Measurements from ENCODE around the gene DUOXA2.

DUOXA2 gene

GRCh38 chr15:45136378-45136764, 22.2 kb downstream of the DUOXA2 start:
- H3K9me3 ChIP-seq (ENCODE audit: low read length): no peaks in the 10 kb centered on the region
- no peaks in the 10 kb centered on the region for H3F3A ChIP-seq (ENCODE audit: insufficient read depth, low read length)
- H3K9ac ChIP-seq (ENCODE audit: low read length): no peak overlapping the region
- H3K36me3 ChIP-seq (ENCODE audit: insufficient read depth, low read length): no peaks in the 10 kb centered on the region
- H4K20me1 ChIP-seq (ENCODE audit: insufficient read depth, low read length): no peaks in the 10 kb centered on the region
- no peak overlapping the region for H3K4me3 ChIP-seq (ENCODE audit: low read depth, low read length, poor library complexity, severe bottlenecking)
- TF ChIP-seq CTCF (IDR thresholded peaks at IDR 0.05; ENCODE audit: low read length) (peak; percentile 39; the same call in 1 of the 2 replicates), EZH2 (IDR thresholded peaks at IDR 0.05; ENCODE audit: borderline replicate concordance, low read length) (no peak)
- no peak overlapping the region for H2AFZ ChIP-seq (ENCODE audit: low read length)
- H3K27me3 ChIP-seq (ENCODE audit: insufficient read depth, low read length): peaks cover 4% of the 10 kb centered on the region; the same call in 1 of the 2 replicates
- H3K4me2 ChIP-seq (ENCODE audit: low read length): no peak overlapping the region
- no peaks in the 10 kb centered on the region for H3K9me2 ChIP-seq (ENCODE audit: low read depth, low read length)
- no peaks in the 10 kb centered on the region for H3K4me1 ChIP-seq (ENCODE audit: insufficient read depth, low read length, severe bottlenecking)
- H3K27ac ChIP-seq (ENCODE audit: low read depth, low read length, poor library complexity, severe bottlenecking): no peak overlapping the region
- H3K79me2 ChIP-seq (ENCODE audit: insufficient read depth, low read length): no peaks in the 10 kb centered on the region

GRCh38 chr15:45137703-45138102, 23.6 kb downstream of the DUOXA2 start:
- Histone ChIP-seq H3K79me2 (ENCODE audit: insufficient read depth, low read length) (no peaks in the 10 kb centered on the region), H3K4me3 (ENCODE audit: low read depth, low read length, poor library complexity, severe bottlenecking) (no peak overlapping the region), H3K27me3 (ENCODE audit: insufficient read depth, low read length) (peaks cover 4% of the 10 kb centered on the region; the same call in 1 of the 2 replicates), H3K36me3 (ENCODE audit: insufficient read depth, low read length) (no peaks in the 10 kb centered on the region), H3K4me1 (ENCODE audit: insufficient read depth, low read length, severe bottlenecking) (no peaks in the 10 kb centered on the region), H3K9ac (ENCODE audit: low read length) (no peak overlapping the region), H3K4me2 (ENCODE audit: low read length) (no peak overlapping the region), H3K27ac (ENCODE audit: low read depth, low read length, poor library complexity, severe bottlenecking) (no peak overlapping the region), H3K9me2 (ENCODE audit: low read depth, low read length) (no peaks in the 10 kb centered on the region), H3K9me3 (ENCODE audit: low read length) (no peaks in the 10 kb centered on the region), H2AFZ (ENCODE audit: low read length) (no peak overlapping the region), H3F3A (ENCODE audit: insufficient read depth, low read length) (no peaks in the 10 kb centered on the region), H4K20me1 (ENCODE audit: insufficient read depth, low read length) (no peaks in the 10 kb centered on the region)
- no peak for TF ChIP-seq CTCF (IDR thresholded peaks at IDR 0.05; ENCODE audit: low read length)
- TF ChIP-seq EZH2 (IDR thresholded peaks at IDR 0.05; ENCODE audit: borderline replicate concordance, low read length): no peak

- H3F3A ChIP-seq (ENCODE audit: insufficient read depth, low read length): no peaks in the 10 kb centered on the region
- no peaks in the 10 kb centered on the region for H3K9me2 ChIP-seq (ENCODE audit: low read depth, low read length)
- no peak overlapping the region for H3K27ac ChIP-seq (ENCODE audit: low read depth, low read length, poor library complexity, severe bottlenecking)
- H3K79me2 ChIP-seq (ENCODE audit: insufficient read depth, low read length): no peaks in the 10 kb centered on the region
- no peak overlapping the region for H2AFZ ChIP-seq (ENCODE audit: low read length)
- H3K27me3 ChIP-seq (ENCODE audit: insufficient read depth, low read length): peaks cover 4% of the 10 kb centered on the region; the same call in 1 of the 2 replicates
- H3K4me3 ChIP-seq (ENCODE audit: low read depth, low read length, poor library complexity, severe bottlenecking): no peak overlapping the region
- no peaks in the 10 kb centered on the region for H3K9me3 ChIP-seq (ENCODE audit: low read length)
- no peaks in the 10 kb centered on the region for H3K36me3 ChIP-seq (ENCODE audit: insufficient read depth, low read length)
- no peaks in the 10 kb centered on the region for H3K4me1 ChIP-seq (ENCODE audit: insufficient read depth, low read length, severe bottlenecking)
- no peak for TF ChIP-seq CTCF (IDR thresholded peaks at IDR 0.05; ENCODE audit: low read length)
- no peak for TF ChIP-seq EZH2 (IDR thresholded peaks at IDR 0.05; ENCODE audit: borderline replicate concordance, low read length)
- no peak overlapping the region for H3K4me2 ChIP-seq (ENCODE audit: low read length)
- no peak overlapping the region for H3K9ac ChIP-seq (ENCODE audit: low read length)
- no peaks in the 10 kb centered on the region for H4K20me1 ChIP-seq (ENCODE audit: insufficient read depth, low read length)
Observed at GRCh38 chr15:45138814-45139765, 25.0 kb downstream of the DUOXA2 start.

Measured in OCI-LY1 (cell line).